Hematopoietic multipotent progenitor cell treated with erythropoietin and hydrocortisone succinate and interleukin-3 and kit ligand, for 17 days (in vitro differentiated cells): ENCODE results near the gene SLC30A2.
"Not testable (repeated sequence)": the region's sequence is repeated elsewhere in the genome, so short reads cannot be mapped to it uniquely, and the experiment has no call there.

Experiments
- DNase-seq: peaks from one replicate; pipeline ENCODE4 v3.0.0-alpha.2; 2015; ENCODE audit warnings: low spot score

SLC30A2 gene, protein sequence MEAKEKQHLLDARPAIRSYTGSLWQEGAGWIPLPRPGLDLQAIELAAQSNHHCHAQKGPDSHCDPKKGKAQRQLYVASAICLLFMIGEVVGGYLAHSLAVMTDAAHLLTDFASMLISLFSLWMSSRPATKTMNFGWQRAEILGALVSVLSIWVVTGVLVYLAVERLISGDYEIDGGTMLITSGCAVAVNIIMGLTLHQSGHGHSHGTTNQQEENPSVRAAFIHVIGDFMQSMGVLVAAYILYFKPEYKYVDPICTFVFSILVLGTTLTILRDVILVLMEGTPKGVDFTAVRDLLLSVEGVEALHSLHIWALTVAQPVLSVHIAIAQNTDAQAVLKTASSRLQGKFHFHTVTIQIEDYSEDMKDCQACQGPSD

DNA sequence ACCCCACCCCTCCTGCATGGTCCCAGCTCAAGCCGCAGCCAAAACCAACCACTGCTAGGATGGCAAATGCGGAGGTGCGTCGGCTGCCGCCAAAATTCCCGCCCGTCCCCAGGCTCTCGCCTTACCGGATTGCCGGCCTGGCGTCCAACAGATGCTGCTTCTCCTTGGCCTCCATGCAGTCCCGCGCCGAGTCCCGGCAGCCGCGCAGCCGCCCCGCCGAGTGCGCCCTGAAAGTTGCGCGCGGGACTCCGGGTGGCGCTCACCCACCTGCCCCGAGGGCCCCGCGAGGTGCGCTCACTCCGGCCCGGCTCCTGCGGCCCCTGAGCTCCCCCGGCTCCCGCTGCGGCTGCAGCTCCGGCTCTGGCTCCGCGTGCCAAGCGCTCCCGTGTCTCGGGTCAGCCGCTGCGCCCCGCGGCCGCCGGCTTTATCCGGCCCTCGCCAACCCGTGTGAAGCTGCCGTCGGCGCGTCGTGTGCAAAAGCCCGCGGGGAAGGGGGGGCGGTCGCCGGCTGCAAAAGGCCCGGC lies at the start of gene SLC30A2:
TSS of gene SLC30A2 (minus strand) at position 397 of the 524 bp plus-strand sequence. CDS start at position 175, 222 bp downstream.
- DNase-seq, result no peak

DNA sequence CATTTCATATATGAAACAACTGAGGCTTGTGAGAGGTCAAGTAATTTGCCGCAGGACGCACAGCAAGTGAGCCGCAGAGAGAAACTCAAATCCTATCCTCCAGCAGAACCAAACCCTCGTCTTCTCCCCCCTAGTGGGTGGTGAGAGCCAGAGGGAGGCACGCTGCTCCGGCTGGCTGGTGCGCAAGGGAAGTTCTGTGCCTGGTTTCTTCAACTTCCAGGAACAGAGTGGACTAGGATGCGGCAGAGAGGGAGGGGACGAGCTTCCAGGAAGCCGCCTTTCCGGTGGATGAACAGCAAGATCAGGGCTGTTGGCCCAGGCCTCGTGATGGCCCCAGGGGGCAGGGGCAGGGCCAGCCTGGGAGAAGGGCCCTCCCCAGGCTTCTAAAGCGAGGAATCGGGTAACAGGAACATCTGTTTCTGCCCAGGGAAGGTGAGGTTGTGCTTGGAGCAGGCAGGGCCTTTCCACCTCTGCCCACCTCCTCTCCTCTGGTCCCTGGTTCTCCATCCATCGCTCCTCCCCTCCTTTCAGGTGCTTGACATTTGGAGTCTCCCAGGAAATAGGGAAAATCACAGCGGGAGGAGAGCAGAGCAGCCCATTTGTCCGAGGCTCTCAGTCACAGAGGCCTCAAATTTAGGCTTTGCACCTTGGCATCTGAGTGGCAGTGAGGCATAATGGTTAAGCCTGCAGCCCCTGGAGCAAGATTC lies 48.9 kb upstream of the SLC30A2 start:
- no peak for DNase-seq

DNA sequence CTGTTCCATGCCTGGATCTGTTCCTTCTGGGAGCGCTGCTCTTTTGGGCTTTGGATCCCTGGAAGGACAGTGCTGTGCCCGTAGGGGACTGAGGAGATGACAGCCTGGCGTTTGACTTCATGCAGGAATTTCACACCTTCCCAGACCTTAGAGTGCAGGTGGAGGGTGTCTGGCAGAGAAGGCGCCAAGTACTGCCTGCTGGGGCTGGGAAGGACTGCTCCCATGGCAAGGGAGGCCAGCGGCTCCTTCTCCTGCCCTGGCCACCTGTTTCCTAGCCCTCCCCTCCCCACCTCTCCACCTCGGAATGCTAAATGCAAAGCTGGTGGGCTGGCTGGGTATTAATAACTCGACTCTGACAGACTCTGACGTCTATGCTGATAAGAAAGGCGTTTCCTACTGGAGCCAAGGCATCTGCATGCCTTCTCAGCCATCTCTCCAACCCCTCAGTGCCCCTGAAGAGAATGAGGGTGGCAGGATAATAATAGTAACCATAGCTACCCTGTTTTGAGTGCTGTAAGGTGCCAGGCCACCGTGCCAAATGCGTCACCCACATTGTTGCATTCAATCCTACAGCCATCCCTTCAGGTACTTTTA lies 48.3 kb upstream of the SLC30A2 start:
- DNase-seq, result no peak

DNA sequence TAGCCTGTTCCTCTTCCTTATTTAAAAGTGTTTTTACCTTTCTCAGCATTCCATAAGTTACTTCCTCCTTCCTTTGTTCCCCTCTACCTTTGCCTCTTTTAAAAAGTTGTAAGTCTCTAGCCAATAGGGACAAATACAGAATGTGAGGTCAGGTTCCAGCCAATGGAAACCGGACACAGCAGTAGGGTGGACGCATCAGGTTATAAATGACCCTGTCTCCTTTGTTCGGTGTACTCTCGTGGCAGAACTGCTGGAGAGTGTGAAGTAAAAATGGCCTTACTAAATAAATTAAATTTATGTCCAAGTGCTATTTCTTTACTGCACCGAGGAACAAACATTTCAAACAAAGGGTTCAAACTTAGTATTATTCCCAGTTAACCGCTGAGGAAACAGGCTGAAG lies 47.7 kb upstream of the SLC30A2 start:
- not testable (repeated sequence) for DNase-seq

DNA sequence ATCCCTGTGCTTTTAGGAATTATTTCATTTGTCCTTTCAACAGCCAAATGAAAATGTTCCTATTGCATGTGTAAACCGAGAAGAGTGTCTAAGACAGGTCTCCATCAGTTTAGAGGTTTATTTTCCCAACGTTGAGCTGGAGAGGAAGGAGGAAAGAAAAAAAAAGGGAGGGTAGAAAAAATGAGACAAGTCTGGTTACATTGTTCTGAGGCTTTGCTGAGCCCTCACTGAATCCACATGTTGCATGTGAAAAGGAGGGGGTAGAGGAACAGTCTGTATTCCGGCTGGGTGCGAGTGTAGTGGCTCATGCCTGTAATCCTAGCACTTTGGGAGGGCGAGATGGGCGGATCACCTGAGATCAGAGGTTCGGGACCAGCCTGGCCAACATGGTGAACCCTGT lies 46.5 kb upstream of the SLC30A2 start:
- DNase-seq, result no peak

DNA sequence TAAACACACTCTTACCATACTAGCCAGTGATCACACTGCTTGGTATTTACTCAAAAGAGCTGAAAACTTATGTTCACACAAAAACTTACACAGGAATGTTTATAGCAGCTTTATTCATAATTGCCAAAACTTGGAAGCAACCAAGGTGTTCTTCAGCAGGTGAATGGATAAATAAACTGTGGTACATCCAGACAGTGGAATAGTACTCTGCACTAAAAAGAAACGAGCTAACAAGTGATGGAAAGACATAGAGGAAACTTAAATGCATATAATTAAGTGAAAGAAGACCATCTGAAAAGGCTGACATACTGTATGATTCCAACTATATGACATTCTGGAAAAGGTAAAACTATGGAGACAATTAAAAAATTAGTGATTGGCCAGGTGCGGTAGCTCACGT lies 45.0 kb upstream of the SLC30A2 start:
- no peak for DNase-seq

DNA sequence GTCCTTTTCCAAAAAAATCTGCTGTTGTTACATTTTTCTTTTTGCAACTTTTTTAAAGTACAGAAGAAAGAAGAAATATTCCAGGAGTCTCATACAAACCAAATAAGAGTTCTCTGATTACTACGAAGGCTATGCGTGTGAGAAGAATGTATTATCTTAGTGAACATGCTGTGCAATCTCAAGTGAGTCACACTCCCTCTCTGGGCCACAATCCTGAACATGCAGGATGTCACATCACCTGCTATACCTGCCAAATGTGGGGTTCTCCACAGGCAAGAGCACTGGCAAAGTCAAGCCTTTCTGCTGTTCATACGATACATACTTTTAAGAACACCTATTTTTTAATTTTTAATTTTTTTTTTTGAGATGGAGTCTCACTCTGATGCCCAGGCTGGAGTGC lies 43.2 kb upstream of the SLC30A2 start:
- DNase-seq, result no peak

DNA sequence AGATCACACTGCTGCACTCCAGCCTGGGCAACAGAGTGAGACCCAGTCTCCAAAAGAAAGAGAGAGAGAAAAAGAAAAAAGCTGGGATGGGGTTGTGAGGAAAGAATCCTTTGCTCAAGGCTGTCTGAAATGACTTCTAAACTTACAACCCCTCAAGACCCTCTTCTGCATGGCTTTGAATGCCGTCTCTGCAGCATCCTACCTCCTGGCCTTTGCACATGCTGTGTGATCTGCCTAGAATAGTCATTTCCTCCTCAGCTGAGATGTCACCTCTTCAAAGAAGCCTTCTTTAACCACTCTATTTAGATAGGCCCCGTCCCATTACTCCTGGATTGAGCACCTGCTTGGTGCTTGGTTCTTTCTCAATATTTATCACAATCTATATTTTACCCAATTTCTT lies 38.9 kb upstream of the SLC30A2 start:
- no peak for DNase-seq

DNA sequence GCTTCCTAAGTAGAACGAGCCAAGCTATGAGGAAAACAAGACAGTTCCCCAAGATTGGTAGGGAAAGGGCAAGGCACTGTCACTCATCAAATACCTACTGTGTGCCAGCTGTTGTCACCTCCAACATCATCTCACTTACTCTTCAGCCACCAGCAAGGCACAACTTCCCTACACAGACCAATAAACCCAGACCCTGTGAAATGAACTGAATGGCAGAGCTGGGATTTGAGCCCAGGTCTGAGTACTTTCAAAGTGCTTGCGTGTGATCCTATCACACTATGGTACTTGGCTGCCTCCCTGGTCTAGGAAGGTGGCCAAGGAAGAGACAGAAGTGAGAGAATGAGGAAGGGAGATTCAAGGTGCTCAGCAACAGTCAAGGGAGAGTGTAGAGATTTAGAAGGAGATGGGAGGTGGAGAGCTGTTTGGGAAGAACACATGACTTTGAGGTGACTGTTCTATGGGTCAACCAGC lies 38.2 kb upstream of the SLC30A2 start:
- no peak for DNase-seq

DNA sequence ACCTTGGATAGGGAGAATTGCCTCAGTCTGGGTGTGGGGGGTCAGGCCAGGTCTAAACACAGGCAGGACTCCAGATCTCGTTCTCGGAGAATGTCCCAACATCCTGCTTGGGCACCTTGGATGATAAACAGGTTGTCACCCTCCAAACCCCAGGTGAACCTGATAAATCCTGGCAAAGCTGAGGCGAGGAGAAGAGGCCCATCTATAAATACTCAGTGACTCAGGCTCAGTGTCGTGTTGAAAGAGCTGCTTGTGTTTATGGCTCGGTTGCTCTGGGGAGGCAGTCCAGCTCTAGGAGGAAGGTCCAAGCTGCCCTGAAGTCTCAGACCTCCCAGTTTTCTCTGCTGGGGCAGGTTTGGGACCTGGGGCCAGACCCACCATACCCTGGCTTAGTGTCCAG lies 37.3 kb upstream of the SLC30A2 start:
- no peak for DNase-seq

DNA sequence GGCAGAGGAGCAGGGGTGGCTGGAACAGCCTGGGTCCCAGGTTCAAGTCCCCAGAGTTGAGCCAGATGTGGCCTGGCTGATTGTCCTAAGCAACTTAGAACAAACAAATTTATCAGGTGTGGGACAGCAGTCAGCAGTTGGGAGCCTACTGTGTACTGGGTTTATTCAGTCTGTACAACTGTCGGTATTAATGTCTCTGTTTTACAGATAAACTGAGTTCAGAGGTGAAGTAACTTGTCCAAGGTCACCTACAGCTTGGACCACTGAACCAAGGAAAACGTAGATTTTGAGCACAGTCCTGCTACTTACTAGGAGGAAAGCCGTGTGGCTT lies 36.1 kb upstream of the SLC30A2 start:
- DNase-seq, result no peak

DNA sequence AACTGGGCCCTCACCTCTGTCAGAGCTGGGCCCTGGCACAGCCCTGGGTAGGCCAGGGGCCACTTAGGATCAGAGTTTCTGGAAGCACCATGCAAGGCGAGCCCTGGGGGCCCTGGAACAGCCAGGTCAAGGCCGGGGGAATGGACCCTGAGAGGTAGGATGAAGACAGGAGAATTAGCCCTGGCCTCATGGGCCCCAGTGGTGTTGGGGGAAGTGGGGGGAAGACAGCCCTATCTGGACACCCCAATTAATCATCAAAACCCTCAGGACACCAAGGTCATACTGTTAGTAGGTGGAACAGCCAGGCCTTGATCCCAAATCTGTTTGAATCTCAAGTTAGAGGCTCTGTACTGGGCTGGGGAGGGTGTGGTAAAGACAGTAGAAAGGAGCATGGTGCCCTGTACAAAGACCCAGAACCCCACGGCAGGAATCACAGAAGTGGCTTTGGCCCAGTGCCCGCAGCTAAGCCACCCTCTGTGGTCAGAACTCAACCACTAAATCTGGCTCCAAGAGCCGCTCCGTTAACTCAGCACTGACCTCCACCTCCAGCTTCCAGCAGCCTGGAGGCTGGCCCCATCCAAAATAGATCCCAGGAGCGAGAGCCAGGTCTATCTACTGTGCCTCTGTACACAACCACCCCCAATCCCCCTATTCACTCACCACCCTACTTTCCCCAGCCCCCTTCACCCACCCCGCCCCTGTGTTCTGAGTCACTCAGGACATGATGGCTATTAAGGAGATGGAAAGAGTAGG lies 35.5 kb upstream of the SLC30A2 start:
- no peak for DNase-seq

DNA sequence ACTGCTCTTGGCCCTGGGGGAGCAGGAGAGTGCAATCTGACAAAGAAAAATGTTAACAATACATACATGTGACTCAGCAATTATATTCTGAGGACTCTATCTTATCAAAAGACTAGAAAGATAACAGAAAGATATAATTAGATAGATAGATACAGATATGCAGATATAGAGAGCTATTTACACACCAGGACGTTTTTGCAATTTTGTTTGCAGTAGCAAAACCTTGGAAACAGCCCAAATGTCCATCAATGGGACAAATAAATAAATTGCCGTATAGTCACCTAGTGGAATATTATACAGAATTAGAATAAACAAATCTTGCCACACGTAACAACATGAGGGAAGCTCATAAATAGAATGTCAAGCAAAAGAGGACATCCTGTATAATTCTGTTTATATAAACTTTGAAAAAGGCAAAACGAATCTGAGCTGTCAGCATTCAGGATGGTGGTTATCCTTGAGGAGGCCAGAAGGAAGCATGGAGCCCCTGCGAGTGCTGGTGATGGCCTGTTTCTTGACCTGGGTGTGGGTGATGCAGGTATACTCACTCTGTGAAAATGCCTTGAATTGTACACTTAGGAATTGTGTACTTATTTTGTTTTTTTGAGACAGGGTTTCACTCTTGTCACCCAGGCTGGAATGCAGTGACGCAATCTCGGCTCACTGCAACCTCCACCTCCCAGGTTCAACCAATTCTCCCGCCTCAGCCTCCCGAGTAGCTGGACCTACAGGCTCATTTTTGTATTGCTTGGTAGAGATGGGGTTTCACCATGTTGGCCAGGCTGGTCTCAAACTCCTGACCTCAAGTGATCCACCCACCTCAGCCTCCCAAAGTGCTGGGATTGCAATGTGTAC lies 34.3 kb upstream of the SLC30A2 start:
- no peak for DNase-seq

DNA sequence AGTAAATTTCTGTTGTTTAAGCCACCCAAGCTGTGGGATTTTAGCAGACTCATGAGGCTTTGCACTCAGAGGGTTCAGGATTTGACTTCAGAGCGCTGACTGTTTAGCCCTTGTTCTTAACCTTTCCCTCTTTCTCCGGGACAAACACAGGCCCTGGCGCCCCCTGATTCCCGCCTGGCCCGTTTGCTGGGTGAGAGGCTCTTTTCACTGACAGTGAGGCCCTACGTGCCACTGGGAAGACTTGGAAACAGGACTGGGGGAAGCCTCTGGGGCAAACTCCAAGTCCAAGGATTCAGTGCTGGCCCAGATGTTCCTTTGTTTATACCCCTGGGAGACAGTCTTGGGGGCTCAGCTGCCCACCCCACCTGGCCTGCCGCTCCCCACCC lies 33.3 kb upstream of the SLC30A2 start:
- no peak for DNase-seq

DNA sequence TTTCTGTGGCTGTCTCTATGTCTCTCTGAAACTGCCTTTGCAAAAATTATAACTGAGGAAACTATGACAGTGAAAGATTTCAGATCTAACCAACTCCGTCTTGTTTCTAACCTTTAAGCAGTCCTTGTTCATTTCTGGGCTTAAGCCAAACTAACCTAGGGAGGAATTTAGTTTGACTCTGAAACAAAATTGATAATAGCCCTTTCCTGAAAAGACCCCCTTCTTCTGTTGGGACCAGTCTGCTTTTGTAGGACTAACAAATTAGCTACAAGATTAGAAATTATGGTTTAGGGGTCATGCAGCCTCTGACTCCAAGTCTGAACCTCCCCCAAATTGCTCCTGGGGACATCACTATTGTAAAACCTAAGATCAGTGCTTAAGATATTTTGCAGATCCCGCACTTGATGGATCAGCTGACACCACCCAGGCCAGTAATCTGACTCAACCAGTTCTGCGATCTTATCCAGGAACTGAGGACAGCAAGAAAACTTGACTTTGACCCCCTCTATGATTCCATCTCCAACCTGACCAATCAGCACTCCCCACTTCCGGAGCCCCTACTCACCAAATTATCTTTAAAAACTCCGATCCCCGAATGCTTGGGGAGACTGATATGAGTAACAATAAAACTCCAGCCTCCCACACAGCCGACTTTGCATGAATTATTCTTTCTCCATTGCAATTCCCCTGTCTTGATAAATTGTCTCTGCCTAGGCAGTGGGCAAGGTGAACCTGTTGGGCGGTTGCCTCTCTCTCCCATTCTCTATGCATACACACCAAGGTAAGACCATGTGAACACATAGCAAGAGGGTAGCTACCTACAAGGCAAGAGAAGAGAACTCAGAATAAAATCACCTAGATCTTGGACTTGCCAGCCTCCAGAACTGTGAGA lies 32.6 kb upstream of the SLC30A2 start:
- no peak for DNase-seq

DNA sequence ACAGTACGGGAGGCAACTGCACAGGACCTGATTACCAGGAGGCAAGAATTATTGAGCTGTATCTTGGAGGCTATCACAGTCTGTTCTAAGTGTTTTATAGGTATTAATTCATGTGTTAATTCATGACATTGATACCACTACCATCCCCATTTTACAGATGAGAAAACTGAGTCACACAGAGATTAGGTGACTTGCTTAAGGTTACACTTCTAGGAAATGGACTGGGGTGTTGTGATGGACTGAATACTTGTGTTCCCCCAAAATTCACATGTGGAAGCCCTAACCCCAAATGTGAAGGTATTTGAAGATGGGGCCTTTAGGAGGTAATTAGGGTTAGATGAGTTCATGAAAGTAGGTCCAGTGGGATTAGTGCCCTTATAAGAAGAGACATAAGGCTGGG lies 31.6 kb upstream of the SLC30A2 start:
- no peak for DNase-seq

DNA sequence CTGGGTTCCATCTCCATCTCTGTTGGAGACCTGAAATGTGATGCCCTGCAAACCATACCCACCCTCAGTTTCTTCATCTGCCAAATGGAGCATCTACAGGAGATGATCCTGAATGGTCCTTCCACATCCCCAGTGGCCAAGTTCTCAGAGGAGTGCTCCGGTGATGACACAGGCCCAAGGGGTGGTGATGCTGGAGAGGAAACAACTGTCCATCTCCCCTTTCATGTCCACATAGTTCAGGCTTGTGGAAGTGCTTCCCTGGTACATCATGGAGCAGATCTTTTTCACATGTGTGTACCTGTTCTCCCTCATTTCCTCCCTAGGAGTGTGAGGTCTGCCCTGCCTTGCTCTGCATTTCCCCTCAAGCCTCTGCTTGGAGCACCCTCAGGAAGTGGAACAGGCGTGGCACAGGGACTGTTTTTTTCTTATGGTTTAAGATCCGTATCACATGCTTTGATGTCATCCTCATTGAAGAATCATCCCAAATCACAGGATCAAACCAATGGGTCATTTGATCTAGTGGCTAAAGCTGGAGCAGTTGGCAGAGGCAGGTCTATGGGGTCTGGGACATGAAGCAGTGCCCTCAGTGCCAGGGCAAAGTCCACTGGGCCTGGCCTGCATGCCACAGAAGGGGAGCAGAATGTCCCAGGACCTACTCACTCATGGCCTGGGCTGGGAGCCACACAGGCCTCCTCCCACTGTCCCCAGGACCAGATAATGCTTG lies 29.7 kb upstream of the SLC30A2 start:
- DNase-seq, result no peak

DNA sequence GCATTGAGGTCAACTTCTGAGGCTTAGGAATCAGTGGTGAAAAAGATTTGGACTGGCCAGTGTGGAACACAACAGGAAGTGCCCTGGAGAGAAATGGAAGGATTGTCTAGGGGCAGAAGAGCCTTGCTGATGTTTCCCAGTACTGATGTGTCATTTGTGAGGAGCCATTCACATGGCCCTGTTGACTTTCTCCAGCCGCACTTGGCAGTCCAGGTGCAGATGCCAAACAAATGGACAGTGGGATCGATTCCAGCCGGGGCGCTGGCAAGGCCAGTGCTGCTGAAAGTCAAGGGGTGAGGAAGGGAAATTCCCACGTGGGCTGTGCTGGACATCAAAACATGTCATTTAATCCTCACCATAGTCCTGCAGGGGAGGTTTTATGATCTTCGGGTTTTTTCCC lies 26.4 kb upstream of the SLC30A2 start:
- no peak for DNase-seq

DNA sequence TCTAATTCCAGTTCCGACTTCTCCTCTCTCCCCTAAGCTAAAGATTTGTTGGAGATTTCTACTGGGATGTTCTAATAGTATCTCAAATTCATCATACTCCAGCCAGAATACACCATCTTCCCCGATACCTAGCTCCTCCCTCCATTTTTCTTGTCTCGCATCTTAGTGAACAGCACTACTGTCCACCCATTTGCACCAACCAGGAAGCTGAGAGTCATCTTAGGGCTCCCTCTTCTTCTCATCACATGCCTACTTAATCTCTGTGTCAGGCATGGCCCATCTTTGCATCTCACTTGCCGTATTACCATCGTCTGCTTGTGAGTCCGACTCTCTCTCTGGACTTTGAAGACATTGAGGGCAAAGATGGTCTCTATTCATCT lies 25.0 kb upstream of the SLC30A2 start:
- DNase-seq, result no peak
